Measurements from ENCODE around the gene ABCB10. TPM values are rescaled to one million over a fixed set of nuclear protein-coding genes. Genes with fewer than 3 reads are reported as not detected.
A peak's percentile ranks its signal among the peaks of the same experiment; 100 is the strongest.

ABCB10 gene
- total RNA-seq, 1 donor = 13.4 TPM

- no peak overlapping the region for H3K27ac ChIP-seq (ENCODE audit: low read depth, low read length)
- no peak overlapping the region for H2AFZ ChIP-seq (ENCODE audit: low read length)
- H3K79me2 ChIP-seq (ENCODE audit: insufficient read depth, low read length) = peaks cover 3% of the 10 kb centered on the region
- H3K4me1 ChIP-seq (ENCODE audit: insufficient read depth, low read length) = no peaks in the 10 kb centered on the region
- no peak for DNase-seq (ENCODE audit: insufficient read length, low spot score, missing footprints)
- H3K36me3 ChIP-seq (ENCODE audit: insufficient read depth, low read length) = peaks cover 37% of the 10 kb centered on the region
- H3K9me3 ChIP-seq (ENCODE audit: low read depth, low read length) = no peaks in the 10 kb centered on the region
- H4K20me1 ChIP-seq (ENCODE audit: insufficient read depth, low read length) = no peaks in the 10 kb centered on the region
- TF ChIP-seq, protein P1, sequence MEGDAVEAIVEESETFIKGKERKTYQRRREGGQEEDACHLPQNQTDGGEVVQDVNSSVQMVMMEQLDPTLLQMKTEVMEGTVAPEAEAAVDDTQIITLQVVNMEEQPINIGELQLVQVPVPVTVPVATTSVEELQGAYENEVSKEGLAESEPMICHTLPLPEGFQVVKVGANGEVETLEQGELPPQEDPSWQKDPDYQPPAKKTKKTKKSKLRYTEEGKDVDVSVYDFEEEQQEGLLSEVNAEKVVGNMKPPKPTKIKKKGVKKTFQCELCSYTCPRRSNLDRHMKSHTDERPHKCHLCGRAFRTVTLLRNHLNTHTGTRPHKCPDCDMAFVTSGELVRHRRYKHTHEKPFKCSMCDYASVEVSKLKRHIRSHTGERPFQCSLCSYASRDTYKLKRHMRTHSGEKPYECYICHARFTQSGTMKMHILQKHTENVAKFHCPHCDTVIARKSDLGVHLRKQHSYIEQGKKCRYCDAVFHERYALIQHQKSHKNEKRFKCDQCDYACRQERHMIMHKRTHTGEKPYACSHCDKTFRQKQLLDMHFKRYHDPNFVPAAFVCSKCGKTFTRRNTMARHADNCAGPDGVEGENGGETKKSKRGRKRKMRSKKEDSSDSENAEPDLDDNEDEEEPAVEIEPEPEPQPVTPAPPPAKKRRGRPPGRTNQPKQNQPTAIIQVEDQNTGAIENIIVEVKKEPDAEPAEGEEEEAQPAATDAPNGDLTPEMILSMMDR (IDR thresholded peaks at IDR 0.05; ENCODE audit: extremely low read depth, low read depth, low read length) = no peak
- no peak overlapping the region for H3K4me2 ChIP-seq (ENCODE audit: insufficient read depth, low read length)
- H3K27me3 ChIP-seq (ENCODE audit: insufficient read depth, low read length) = no peaks in the 10 kb centered on the region
- no peak overlapping the region for H3K4me3 ChIP-seq (ENCODE audit: insufficient read depth, low read length)
Measured at GRCh38 chr1:229474509-229474908, 84.0 kb downstream of the ABCB10 start.

GRCh38 chr1:229471175-229471574 lies 87.3 kb downstream of the ABCB10 start:
- Histone ChIP-seq H4K20me1 (ENCODE audit: insufficient read depth, low read length) (no peaks in the 10 kb centered on the region), H3K4me2 (ENCODE audit: insufficient read depth, low read length) (no peak overlapping the region), H3K4me3 (ENCODE audit: insufficient read depth, low read length) (no peak overlapping the region), H3K27ac (ENCODE audit: low read depth, low read length) (no peak overlapping the region), H3K4me1 (ENCODE audit: insufficient read depth, low read length) (no peaks in the 10 kb centered on the region), H3K27me3 (ENCODE audit: insufficient read depth, low read length) (no peaks in the 10 kb centered on the region), H3K36me3 (ENCODE audit: insufficient read depth, low read length) (peaks cover 48% of the 10 kb centered on the region), H2AFZ (ENCODE audit: low read length) (no peak overlapping the region), H3K79me2 (ENCODE audit: insufficient read depth, low read length) (no peaks in the 10 kb centered on the region), H3K9me3 (ENCODE audit: low read depth, low read length) (no peaks in the 10 kb centered on the region)
- TF ChIP-seq, protein P1 (IDR thresholded peaks at IDR 0.05; ENCODE audit: extremely low read depth, low read depth, low read length) = no peak
- no peak for DNase-seq (ENCODE audit: insufficient read length, low spot score, missing footprints)

GRCh38 chr1:229470406-229471043 lies 88.0 kb downstream of the ABCB10 start:
- H3K4me1 ChIP-seq (ENCODE audit: insufficient read depth, low read length) = no peaks in the 10 kb centered on the region
- H3K79me2 ChIP-seq (ENCODE audit: insufficient read depth, low read length) = no peaks in the 10 kb centered on the region
- no peak overlapping the region for H3K4me2 ChIP-seq (ENCODE audit: insufficient read depth, low read length)
- no peak overlapping the region for H2AFZ ChIP-seq (ENCODE audit: low read length)
- DNase-seq (ENCODE audit: insufficient read length, low spot score, missing footprints) = peak; percentile 53
- peaks cover 53% of the 10 kb centered on the region for H3K36me3 ChIP-seq (ENCODE audit: insufficient read depth, low read length)
- no peak overlapping the region for H3K27ac ChIP-seq (ENCODE audit: low read depth, low read length)
- H4K20me1 ChIP-seq (ENCODE audit: insufficient read depth, low read length) = no peaks in the 10 kb centered on the region
- TF ChIP-seq, protein P1 (IDR thresholded peaks at IDR 0.05; ENCODE audit: extremely low read depth, low read depth, low read length) = no peak
- no peaks in the 10 kb centered on the region for H3K9me3 ChIP-seq (ENCODE audit: low read depth, low read length)
- no peaks in the 10 kb centered on the region for H3K27me3 ChIP-seq (ENCODE audit: insufficient read depth, low read length)
- no peak overlapping the region for H3K4me3 ChIP-seq (ENCODE audit: insufficient read depth, low read length)

DNA sequence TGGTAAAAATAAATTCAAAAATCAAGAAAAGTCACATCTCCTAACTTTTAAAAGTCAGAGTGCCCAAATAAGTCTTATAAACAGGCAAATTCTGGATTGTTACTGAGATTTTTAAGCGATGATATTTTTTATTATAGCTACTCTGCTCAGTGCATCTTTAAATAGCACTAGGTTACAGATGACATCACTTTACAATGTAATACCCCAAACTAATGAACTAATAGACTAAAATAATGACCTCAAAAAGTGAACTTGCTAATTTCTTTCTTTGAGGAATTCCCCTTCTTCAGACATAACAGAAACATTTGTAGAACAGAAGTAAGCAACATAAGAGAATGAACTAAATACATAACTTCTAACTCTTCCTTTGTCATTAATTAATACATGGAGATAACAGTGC lies 91.6 kb downstream of the ABCB10 start:
- Histone ChIP-seq H2AFZ (ENCODE audit: low read length) (no peak overlapping the region), H3K79me2 (ENCODE audit: insufficient read depth, low read length) (no peaks in the 10 kb centered on the region), H3K9me3 (ENCODE audit: low read depth, low read length) (no peaks in the 10 kb centered on the region), H3K4me2 (ENCODE audit: insufficient read depth, low read length) (no peak overlapping the region), H4K20me1 (ENCODE audit: insufficient read depth, low read length) (no peaks in the 10 kb centered on the region), H3K4me3 (ENCODE audit: insufficient read depth, low read length) (no peak overlapping the region), H3K4me1 (ENCODE audit: insufficient read depth, low read length) (no peaks in the 10 kb centered on the region), H3K36me3 (ENCODE audit: insufficient read depth, low read length) (peaks cover 70% of the 10 kb centered on the region), H3K27me3 (ENCODE audit: insufficient read depth, low read length) (no peaks in the 10 kb centered on the region), H3K27ac (ENCODE audit: low read depth, low read length) (no peak overlapping the region)
- DNase-seq (ENCODE audit: insufficient read length, low spot score, missing footprints) = no peak
- TF ChIP-seq, protein P1 (IDR thresholded peaks at IDR 0.05; ENCODE audit: extremely low read depth, low read depth, low read length) = no peak

Small RNA genes lying within 50 kb of the gene (small RNA-seq; reads per million reads assigned to genes)
- gene HMGN2P19 (not detected), gene RNA5SP78 (not detected), gene RNU4-21P (not detected)

Other genes with a start within 250 kb of the ABCB10 start
- 9.1 and 9.4 TPM in 2 replicates for gene CCSAP, start 215.7 kb downstream of the ABCB10 start, total RNA-seq
- not detected in 2 replicates for gene ACTA1, start 124.6 kb downstream of the ABCB10 start, total RNA-seq
- 35.1 and 35.4 TPM in 2 replicates for gene NUP133, start 50.4 kb downstream of the ABCB10 start, total RNA-seq
- 13.4 and 14.4 TPM in 2 replicates for gene TAF5L, start 67.4 kb upstream of the ABCB10 start, total RNA-seq
- gene URB2, start 67.5 kb upstream of the ABCB10 start, total RNA-seq = 7.7 and 9.0 TPM in 2 replicates